Fibroblast of skin of back (primary cell): ENCODE measurements around the gene RHBDF2. TPM values are rescaled to one million over a fixed set of nuclear protein-coding genes. Genes with fewer than 3 reads are reported as not detected.

Experiments used
- DNase-seq: peaks from one replicate; pipeline ENCODE4 v3.0.0-alpha.2; 2013
- polyA plus RNA-seq, 2 experiments: library from polyadenylated mRNA; unstranded; fragments of 120-200 nt; gene quantifications; one replicate each; pipeline ENCODE4 v1.2.1, GENCODE V29; 2013; ENCODE audit not compliant: insufficient read length in 2 of 2

The RHBDF2 gene
- 5.7 TPM for polyA plus RNA-seq (2013, experiment 1 of 2; ENCODE audit: insufficient read length)
- 7.0 TPM for polyA plus RNA-seq (2013, experiment 2 of 2; ENCODE audit: insufficient read length)

DNA sequence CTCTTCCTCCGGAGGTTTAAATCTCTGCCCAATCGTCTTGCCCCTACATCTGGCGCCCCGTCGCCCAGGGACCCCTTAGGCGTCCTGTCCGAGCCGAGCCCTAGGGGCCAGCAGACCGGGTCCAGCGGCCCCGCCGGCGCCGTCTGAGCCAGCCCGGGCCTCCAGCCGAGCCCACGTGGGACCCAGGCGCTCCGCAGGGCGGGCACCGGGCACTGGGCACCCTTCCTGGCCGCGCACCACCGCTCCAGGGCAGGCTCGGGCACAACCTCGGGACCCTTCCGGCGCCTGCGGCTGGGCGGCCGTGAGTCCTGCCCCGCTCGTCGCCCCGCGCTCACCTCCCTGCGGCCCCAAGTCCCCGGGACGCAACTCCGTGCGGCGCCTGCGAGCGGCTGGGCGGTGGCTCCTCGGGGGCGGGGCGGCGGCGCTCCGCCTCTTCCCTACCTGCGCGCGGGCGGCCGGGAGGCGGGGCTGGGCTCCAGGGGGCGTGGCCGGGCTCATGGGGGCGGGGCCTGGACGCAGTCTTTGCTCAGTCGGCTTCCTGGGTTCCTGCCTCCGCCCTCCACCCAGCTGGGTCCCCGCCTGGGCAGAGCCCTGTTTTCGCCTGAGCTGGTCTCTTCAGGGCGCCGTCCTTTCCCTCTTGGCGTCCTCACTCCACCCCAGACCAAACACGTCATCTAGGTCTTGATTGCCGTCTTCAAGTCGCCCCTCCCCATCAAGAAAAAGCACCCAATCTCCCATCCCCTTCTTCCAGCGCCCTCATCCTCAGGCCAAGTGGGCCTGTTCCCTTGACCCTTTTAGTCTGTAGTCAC lies at the start of gene RHBDF2:
TSS of gene RHBDF2 (minus strand) at position 406 of the 809 bp plus-strand sequence. CDS start 19,899 bp downstream, outside the sequence.
- DNase-seq: peak; percentile 66

DNA sequence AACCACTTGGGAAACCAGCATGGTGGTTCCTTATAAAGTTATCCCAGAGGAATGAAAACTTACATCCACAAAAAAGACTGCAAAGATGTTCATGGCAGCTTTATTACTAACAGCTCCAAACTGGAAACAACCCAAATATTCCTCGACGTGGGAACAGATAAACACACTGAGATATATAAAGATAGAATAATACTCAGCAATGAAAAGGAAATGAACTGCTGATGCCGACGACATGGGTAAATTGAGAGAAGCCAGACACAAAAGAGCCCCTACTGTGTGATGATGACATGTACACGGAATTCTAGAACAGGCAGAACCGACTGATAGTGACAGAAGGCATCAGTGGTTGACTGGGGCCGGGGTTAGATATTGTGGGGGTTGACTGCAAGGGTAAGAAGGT lies 48.3 kb upstream of the RHBDF2 start:
- DNase-seq: no peak

- DNase-seq: no peak
Observed at GRCh38 chr17:76549215-76549518, 47.9 kb upstream of the RHBDF2 start.

- no peak for DNase-seq
Observed at GRCh38 chr17:76548378-76549214, 47.4 kb upstream of the RHBDF2 start.

DNA sequence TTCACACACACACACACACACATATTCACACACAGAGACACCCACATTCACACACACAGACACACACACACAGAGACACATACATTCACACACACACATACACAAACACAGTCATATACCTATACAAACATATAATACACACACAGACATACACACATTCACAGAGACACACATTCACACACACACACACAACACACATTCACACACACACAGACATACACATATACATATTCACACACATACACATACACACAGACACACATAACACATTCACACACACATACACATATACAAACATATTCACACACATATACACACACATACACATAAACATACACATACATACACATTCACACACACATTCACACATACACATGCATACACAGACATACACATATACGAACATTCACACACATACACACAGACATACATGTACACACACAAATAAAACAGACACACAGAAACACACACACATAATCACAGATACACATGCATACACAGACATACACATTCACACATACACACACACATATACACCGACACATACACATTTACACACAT lies 46.5 kb upstream of the RHBDF2 start:
- DNase-seq: no peak

- peak; percentile 83 for DNase-seq
Observed at GRCh38 chr17:76547183-76547641, 46.0 kb upstream of the RHBDF2 start.

- DNase-seq: peak; percentile 95
Observed at GRCh38 chr17:76546556-76547182, 45.4 kb upstream of the RHBDF2 start.

DNA sequence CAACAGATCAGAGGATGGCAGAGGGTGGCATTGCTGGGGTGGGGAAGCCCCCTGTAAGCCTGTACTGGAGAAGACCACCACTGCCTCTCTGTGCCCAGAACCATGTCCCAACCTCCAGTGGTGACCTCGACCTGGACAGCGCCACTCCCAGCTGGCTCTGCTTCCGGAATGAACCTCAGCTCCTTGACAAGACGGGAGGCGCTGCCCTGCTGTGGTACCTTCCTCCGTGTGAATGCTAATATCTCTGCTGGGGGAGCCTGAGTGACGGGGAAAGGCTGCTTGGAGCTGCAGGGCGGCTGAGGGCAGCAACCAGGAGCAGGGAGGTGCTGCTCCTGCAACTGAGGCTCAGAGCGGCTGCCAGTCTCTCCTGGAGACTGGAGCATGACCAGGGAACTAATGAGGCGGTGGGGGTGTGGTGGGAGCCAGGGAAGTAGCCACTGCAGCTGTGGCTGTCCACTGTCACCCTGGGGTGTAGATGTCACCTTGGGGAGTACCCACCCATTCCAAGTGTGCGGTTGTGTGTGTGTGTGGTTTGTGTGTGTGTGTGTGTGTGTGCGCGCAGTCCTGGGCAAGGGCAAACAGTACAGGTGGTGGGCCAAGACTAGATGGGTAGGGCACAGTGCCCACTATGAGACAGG lies 44.8 kb upstream of the RHBDF2 start:
- DNase-seq: peak; percentile 9

DNA sequence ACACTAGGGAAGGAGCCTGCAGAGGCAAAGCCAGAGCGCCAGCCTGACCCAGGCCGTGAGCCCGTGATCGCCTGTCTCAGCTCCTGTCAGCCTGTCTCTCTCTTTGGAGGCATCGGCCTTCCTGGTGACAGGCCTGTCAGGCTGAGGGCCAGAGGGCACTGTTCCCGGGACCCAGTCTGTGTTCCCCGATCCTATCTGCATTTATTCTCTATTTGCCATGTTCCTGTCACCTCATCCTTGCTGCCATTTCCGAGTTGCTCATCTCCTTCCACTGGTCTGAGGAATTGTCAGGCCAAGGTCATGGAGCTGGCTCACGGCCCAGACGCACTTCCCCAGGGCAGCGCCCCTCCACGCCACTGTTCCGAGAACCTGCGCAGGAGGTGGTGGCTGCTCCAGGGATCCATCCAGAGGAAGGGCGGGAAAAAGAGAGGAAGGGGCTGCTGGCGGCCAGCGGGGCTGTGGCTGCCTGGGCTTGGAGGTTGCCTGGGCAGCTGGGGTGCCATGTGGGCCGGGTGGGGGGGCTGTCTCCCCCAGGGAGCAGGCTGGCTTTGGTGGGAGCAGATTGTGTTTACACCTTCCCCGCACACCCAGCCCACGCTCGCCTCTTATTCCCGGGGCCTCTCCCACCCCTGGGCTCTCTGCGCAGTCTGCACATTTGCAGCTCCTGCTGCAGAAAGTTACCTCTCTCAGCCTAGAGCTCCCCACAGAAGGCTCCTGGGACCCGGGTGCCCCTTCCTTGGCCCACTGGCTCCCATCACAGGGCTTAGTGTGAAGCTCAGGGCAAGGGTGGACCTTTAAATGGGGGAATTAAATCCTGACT lies 43.5 kb upstream of the RHBDF2 start:
- DNase-seq: no peak

DNA sequence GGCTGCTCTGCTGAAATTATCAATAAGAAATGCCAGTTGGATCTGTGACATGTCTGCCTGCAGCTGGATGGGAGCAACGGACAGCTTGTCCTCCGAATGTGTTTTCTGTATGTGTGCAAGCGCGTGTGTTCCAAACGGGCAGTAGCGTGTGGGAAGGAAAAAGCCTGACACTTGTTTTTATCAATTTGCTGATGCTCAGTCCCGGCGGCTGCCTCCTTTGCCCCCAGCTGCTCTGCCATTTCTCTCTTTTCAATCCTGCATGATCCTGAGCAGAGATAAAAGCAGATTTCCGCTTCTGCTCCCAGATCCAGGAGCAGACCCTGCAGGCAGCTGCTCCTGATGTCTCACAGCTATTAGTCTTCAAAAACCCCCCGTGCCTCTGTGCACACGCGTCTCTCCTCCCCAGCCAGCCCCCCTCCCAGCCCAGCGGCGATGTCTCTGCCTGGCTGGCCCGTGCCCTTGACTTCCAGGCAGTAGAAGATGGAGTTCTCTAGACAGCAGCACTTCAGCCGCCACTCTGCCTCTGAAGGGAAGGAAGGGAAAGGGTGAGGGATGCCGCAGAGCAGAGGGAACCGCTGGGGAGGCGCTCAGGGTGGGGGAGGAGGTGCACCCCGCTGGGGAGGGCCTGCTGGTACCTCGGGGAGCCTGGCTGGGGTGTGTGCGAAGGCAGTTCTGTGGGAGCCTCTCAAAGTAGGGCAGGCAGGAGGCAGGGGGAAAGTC lies 42.8 kb upstream of the RHBDF2 start:
- DNase-seq: no peak

DNA sequence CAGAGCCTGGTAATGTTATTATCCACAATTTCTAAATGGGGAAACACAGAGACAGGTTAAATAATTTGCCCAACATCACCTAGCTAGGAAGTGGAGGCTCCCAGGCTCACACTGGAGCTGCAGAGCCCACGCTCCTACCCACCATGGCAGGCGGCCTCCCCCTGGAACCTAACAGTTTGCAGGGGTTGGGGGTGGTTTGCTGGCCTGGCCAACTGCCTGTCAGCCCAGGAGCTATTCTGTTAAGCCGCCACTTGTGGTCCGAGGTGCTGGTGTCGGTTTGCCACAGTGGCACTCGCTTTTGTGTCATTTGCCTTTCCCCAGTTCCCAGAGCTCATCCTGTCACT lies 42.2 kb upstream of the RHBDF2 start:
- no peak for DNase-seq

DNA sequence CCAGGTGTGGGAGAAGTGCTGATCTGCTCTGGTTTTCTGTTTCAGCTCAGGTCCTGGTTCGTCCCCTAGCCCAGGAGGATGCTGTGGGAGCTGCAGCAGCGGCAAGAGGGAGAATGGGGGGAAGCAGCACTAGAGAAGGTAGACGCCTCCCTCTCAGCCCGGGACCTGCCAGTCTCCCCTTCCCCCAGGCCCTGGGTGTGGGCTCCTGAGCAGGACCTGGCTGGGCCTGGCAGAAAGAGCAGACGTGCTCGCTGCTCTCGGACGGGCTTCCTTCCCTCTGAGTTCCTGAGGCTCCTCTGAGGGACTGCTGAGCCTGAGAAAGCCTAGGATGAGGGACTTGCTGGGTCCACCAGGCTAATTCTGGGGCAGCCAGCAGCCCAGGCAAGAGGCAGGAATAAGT lies 41.8 kb upstream of the RHBDF2 start:
- DNase-seq: no peak

- DNase-seq: no peak
Observed at GRCh38 chr17:76542566-76542971, 41.3 kb upstream of the RHBDF2 start.

DNA sequence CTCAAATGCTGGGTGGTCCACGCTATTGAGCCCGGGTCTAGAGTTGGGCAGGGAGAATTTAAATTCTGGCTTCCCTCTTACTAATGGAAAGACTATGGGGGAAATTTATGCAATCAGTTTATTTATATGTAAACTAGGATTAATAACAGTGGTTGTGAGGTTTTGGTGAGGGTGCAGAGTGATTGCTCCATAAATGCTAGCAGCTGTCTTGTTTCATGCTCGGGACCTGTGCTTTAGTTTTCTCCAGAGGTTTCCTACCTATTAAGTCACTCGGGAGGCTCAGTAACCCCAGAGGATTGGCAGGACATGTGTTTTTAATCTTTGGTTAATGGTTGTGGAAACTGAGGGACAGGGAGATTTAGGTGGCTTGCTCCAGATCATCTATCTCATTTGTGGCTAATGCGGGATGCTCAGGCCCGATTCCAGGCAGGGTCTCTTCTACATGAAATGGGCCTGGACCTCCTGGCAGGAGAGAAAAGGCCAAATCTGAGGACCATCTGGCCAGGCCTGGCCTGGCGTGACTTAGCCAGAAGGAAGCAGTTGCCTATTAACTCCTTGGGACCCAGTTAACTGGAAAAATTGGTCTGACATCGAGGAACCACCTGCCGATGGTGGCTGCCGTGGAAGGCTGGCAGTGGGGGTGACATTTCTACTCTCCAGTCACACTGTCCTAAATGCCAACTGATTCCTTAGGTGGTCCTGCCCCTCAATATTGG lies 40.7 kb upstream of the RHBDF2 start:
- DNase-seq: no peak

DNA sequence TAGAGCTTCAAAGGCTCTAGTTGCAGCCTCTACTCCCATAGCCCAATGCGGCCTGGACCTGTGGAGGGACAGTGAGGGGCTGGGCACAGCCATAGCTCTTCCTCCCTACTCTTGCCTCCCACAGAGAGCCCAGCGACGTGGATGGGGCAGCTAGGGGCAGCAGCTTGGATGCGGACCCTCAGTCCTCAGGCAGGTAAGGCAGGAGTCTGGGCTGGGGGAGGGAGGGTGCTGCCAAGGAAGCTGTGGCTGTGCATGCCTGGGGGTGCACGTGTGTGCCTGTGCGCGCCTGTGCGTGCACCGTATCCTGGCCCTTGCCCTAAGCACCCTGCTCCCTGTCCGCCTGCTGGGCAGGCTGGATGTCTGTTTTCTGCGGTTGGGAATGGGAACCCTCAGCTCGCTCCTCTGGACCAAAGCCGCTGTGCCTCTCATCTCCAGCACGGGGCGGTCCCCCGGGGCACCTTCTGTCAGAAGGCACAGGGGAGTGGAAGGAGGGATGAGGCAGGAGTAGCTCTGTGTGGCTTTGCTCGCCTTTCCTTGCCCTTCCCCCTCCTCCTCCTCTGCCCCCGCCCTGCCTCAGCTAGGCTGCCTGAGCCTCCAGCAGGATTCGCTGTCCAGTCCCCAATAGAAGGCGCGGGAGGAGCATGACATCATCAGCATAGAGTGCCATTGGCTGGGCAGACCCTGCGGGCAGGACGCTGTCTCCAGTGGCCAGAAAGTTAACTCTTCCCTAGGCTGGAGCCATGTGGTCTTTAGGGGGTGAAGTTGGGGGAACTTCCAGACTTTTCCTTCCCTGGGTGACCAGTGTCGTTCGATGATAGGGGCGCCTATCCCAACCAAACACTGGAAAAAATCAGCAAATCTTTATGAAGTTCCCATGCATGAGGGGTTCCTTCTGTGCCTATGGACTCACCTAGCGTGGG lies 39.4 kb upstream of the RHBDF2 start:
- peak; percentile 96 for DNase-seq

- DNase-seq: no peak
Observed at GRCh38 chr17:76539631-76540271, 38.5 kb upstream of the RHBDF2 start, which contains the start of gene PRCD. Gene PRCD, plus strand, starts transcription at chr17:76540044. Its CDS starts 98 bp downstream, at chr17:76540142.

GRCh38 chr17:76538941-76539570 lies 37.8 kb upstream of the RHBDF2 start:
- no peak for DNase-seq
